Measurements from ENCODE around the gene WIPF2. TPM values are rescaled to one million over a fixed set of nuclear protein-coding genes. Genes with fewer than 3 reads are reported as not detected.
A peak's percentile ranks its signal among the peaks of the same experiment; 100 is the strongest.

The WIPF2 gene
- total RNA-seq (2014; rRNA removed; shearing (Covaris generic)): 8.3 and 9.0 TPM in 2 replicates

GRCh38 chr17:40218740-40219593, at the start of gene WIPF2:
WIPF2 (plus strand) TSS chr17:40219304; CDS start chr17:40256460, 37,156 bp downstream.
- Histone ChIP-seq H3K36me3 (no peaks in the 10 kb centered on the region), H3K9me3 (replicated peaks) (no peaks in the 10 kb centered on the region), H3K4me3 (peak within 1 kb of the TSS; percentile 60), H3K27ac (peak within 1 kb of the TSS; percentile 39), H3K27me3 (no peaks in the 10 kb centered on the region), H3K4me1 (no peaks in the 10 kb centered on the region)
- peak; percentile 97 for DNase-seq

- Histone ChIP-seq H3K4me3 (no peak overlapping the region), H3K36me3 (peaks cover 71% of the 10 kb centered on the region), H3K4me1 (0 out of 2 replicates have a peak, but pooled peaks cover 3% of the 10 kb centered on the region), H3K27me3 (no peaks in the 10 kb centered on the region), H3K27ac (no peak overlapping the region), H3K9me3 (replicated peaks) (no peaks in the 10 kb centered on the region)
- DNase-seq: no peak
Observed at GRCh38 chr17:40170325-40170724, 48.8 kb upstream of the WIPF2 start.

GRCh38 chr17:40171750-40172149, 47.4 kb upstream of the WIPF2 start:
- Histone ChIP-seq H3K36me3 (peaks cover 71% of the 10 kb centered on the region), H3K27ac (no peak overlapping the region), H3K27me3 (no peaks in the 10 kb centered on the region), H3K4me3 (no peak overlapping the region), H3K4me1 (0 out of 2 replicates have a peak, but pooled peaks cover 3% of the 10 kb centered on the region), H3K9me3 (replicated peaks) (no peaks in the 10 kb centered on the region)
- no peak for DNase-seq

GRCh38 chr17:40173091-40173777, 45.9 kb upstream of the WIPF2 start:
- no peaks in the 10 kb centered on the region for H3K9me3 ChIP-seq (replicated peaks)
- DNase-seq: no peak
- no peaks in the 10 kb centered on the region for H3K27me3 ChIP-seq
- no peak overlapping the region for H3K4me3 ChIP-seq
- no peak overlapping the region for H3K27ac ChIP-seq
- 0 out of 2 replicates have a peak, but pooled peaks cover 3% of the 10 kb centered on the region for H3K4me1 ChIP-seq
- peaks cover 60% of the 10 kb centered on the region for H3K36me3 ChIP-seq

- peaks cover 55% of the 10 kb centered on the region for H3K36me3 ChIP-seq
- no peak overlapping the region for H3K27ac ChIP-seq
- H3K4me3 ChIP-seq: no peak overlapping the region
- H3K27me3 ChIP-seq: no peaks in the 10 kb centered on the region
- DNase-seq: no peak
- H3K4me1 ChIP-seq: 0 out of 2 replicates have a peak, but pooled peaks cover 3% of the 10 kb centered on the region
- no peaks in the 10 kb centered on the region for H3K9me3 ChIP-seq (replicated peaks)
Observed at GRCh38 chr17:40173778-40174135, 45.3 kb upstream of the WIPF2 start.

- H3K27ac ChIP-seq: no peak overlapping the region
- 0 out of 2 replicates have a peak, but pooled peaks cover 3% of the 10 kb centered on the region for H3K4me1 ChIP-seq
- H3K36me3 ChIP-seq: peaks cover 48% of the 10 kb centered on the region
- H3K4me3 ChIP-seq: no peak overlapping the region
- no peaks in the 10 kb centered on the region for H3K9me3 ChIP-seq (replicated peaks)
- no peaks in the 10 kb centered on the region for H3K27me3 ChIP-seq
- no peak for DNase-seq
Observed at GRCh38 chr17:40174514-40174913, 44.6 kb upstream of the WIPF2 start.

- Histone ChIP-seq H3K4me1 (0 out of 2 replicates have a peak, but pooled peaks cover 3% of the 10 kb centered on the region), H3K27ac (no peak overlapping the region), H3K27me3 (no peaks in the 10 kb centered on the region), H3K4me3 (no peak overlapping the region), H3K9me3 (replicated peaks) (no peaks in the 10 kb centered on the region), H3K36me3 (peaks cover 33% of the 10 kb centered on the region)
- no peak for DNase-seq
Observed at GRCh38 chr17:40175928-40176753, 43.0 kb upstream of the WIPF2 start.

GRCh38 chr17:40176754-40177110, 42.4 kb upstream of the WIPF2 start:
- no peaks in the 10 kb centered on the region for H3K27me3 ChIP-seq
- DNase-seq: no peak
- H3K9me3 ChIP-seq (replicated peaks): no peaks in the 10 kb centered on the region
- H3K4me1 ChIP-seq: no peaks in the 10 kb centered on the region
- no peak overlapping the region for H3K27ac ChIP-seq
- peaks cover 29% of the 10 kb centered on the region for H3K36me3 ChIP-seq
- no peak overlapping the region for H3K4me3 ChIP-seq

GRCh38 chr17:40177275-40177874, 41.7 kb upstream of the WIPF2 start, which contains the start of gene RAPGEFL1:
RAPGEFL1 (plus strand) TSS chr17:40177470; CDS start chr17:40177862, 392 bp downstream.
- Histone ChIP-seq H3K36me3 (peaks cover 22% of the 10 kb centered on the region), H3K27ac (no peak within 1 kb of the TSS), H3K4me3 (no peak within 1 kb of the TSS), H3K9me3 (replicated peaks) (no peaks in the 10 kb centered on the region), H3K27me3 (no peaks in the 10 kb centered on the region), H3K4me1 (no peaks in the 10 kb centered on the region)
- DNase-seq: no peak

GRCh38 chr17:40178021-40178601, 41.0 kb upstream of the WIPF2 start:
- no peak overlapping the region for H3K27ac ChIP-seq
- H3K27me3 ChIP-seq: no peaks in the 10 kb centered on the region
- no peaks in the 10 kb centered on the region for H3K9me3 ChIP-seq (replicated peaks)
- no peaks in the 10 kb centered on the region for H3K4me1 ChIP-seq
- no peak for DNase-seq
- H3K4me3 ChIP-seq: no peak overlapping the region
- peaks cover 21% of the 10 kb centered on the region for H3K36me3 ChIP-seq

GRCh38 chr17:40178660-40179059, 40.4 kb upstream of the WIPF2 start:
- Histone ChIP-seq H3K4me3 (no peak overlapping the region), H3K36me3 (peaks cover 18% of the 10 kb centered on the region), H3K4me1 (no peaks in the 10 kb centered on the region), H3K9me3 (replicated peaks) (no peaks in the 10 kb centered on the region), H3K27ac (no peak overlapping the region), H3K27me3 (no peaks in the 10 kb centered on the region)
- no peak for DNase-seq

- Histone ChIP-seq H3K27ac (no peak overlapping the region), H3K4me1 (no peaks in the 10 kb centered on the region), H3K4me3 (no peak overlapping the region), H3K27me3 (no peaks in the 10 kb centered on the region), H3K9me3 (replicated peaks) (no peaks in the 10 kb centered on the region), H3K36me3 (peaks cover 13% of the 10 kb centered on the region)
- no peak for DNase-seq
Observed at GRCh38 chr17:40179923-40180659, 39.0 kb upstream of the WIPF2 start.

GRCh38 chr17:40180694-40181093, 38.4 kb upstream of the WIPF2 start:
- Histone ChIP-seq H3K4me3 (no peak overlapping the region), H3K9me3 (replicated peaks) (no peaks in the 10 kb centered on the region), H3K4me1 (no peaks in the 10 kb centered on the region), H3K27me3 (no peaks in the 10 kb centered on the region), H3K36me3 (peaks cover 11% of the 10 kb centered on the region), H3K27ac (no peak overlapping the region)
- DNase-seq: no peak

Measured in SJCRH30 (cell line).